Inflammatory macrophage treated with lipopolysaccharide for 1 hour (primary cell): ENCODE data around the gene PAEP.
"Not testable (repeated sequence)": the region's sequence is repeated elsewhere in the genome, so short reads cannot be mapped to it uniquely, and the experiment has no call there.

ENCODE experiments used
- DNase-seq, 2 donors: peaks; one replicate each; pipeline ENCODE4 v3.0.0-alpha.2; 2020 to 2022

Gene PAEP

DNA sequence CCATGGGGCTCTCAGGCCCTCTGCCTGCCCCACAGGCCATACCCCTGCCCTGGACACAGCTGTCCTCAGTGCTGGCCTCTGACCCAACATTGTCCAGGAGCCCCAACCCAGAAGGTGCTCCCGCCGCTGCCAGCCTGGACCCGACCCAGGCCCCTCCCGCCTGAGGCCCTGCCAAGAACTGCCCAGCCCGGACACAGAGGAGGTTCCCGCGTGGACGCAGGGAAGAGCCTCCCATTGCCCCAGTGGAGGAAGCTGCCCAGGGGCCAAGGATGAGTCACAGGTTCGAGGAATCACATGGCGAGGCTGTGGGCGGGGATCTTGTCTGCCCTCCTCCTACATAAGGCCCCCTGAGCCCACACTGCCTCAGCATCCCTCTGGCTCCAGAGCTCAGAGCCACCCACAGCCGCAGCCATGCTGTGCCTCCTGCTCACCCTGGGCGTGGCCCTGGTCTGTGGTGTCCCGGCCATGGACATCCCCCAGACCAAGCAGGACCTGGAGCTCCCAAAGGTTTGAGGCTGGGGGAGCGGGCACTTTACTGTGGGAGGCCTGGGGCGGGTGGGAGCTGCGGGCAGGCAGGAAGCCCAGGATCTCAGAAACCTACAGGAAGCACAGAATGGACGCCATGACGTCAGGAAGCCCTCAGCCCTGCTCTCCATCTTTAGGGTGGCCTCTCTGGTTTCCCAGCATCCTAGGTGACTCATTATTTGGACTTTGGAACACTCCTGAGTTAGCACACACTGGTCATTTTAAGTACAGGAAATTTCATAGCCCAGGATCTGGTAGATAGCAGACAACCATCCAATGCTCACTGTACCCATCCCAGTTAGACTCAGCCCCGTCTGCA is at the start of gene PAEP:
Gene PAEP (plus strand): TSS at position 366 of the 844 bp plus-strand sequence.
- DNase-seq, result peak; percentile 3 to 8

DNA sequence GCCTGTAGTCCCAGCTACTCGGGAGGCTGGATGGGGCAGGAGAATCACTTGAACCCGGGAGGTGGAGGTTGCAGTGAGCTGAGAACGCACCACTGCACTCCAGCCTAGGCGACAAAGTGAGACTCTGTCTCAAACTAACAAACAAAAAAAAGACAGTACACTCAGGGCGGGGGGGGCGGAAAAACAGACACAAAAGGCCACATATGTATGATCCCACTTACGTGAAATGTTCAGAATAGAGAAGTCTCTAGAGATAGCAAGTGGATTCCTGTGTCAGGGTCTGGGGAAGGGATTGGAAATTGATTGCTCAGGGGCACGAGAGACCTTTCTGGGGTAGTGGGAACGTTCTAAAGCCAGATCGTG is 49.3 kb upstream of the PAEP start:
- DNase-seq, result no peak

DNA sequence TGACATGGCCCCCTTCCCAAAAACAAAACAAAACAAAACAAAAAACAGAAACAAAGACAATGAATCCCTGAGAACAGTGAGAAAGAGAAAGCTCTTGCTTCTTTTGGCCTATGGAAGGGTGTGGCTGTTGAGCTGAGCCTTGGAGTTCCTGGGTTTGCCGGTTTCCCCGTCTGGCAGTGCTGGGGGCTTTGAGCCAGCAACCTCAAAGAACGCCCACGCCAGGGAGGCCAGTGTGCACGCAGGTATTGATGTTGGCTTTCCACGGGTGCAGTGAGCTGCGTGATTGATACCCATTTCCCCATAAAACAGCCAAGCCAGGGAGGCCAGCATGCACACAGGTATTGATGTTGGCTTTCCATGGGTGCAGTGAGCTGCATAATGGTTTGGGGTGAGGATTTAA is 48.7 kb upstream of the PAEP start:
- DNase-seq, result no peak

DNA sequence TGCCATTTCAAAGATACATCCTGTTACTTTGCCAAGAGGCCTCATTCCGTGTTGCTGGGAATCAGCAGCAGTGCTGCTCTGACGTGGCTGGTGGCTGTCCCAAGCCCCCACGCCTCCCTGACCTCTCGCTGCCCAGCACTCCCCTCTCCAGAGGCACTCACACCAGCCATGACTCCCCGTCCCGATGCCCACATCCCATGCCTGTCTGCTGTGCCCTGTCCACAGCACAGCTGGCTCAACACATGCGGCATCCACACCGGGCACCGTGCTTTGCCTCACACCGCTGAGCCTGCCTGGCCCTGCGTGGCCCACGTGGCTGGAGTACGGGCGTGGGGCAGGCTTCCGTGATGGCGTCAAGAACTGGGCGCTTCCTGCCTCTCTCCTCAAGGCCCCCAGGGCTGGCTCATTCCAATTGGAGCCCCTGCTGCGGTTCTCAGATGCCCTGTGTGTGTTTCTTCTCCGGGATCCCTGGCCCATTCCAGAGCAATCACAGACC is 48.2 kb upstream of the PAEP start:
- no peak for DNase-seq

DNA sequence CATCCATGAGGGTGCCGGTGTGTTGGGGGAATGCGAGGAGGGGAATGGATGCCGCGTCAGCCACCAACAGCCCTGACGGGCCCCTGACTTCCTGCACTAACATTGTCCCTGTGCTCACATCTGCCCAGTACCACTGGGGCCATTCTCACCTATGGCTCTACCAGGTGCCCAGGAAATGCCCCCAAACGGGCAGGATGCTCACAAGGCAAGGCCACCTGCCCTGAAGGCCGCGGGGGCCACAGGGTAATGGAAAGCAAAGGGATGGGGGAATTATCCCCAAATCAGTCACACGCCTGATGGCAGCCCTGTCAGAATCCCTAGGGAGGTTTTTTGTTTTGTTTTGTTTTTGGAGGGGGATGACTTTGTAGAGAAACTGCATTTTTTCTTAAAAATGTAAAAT is 47.6 kb upstream of the PAEP start:
- not testable (repeated sequence) for DNase-seq

DNA sequence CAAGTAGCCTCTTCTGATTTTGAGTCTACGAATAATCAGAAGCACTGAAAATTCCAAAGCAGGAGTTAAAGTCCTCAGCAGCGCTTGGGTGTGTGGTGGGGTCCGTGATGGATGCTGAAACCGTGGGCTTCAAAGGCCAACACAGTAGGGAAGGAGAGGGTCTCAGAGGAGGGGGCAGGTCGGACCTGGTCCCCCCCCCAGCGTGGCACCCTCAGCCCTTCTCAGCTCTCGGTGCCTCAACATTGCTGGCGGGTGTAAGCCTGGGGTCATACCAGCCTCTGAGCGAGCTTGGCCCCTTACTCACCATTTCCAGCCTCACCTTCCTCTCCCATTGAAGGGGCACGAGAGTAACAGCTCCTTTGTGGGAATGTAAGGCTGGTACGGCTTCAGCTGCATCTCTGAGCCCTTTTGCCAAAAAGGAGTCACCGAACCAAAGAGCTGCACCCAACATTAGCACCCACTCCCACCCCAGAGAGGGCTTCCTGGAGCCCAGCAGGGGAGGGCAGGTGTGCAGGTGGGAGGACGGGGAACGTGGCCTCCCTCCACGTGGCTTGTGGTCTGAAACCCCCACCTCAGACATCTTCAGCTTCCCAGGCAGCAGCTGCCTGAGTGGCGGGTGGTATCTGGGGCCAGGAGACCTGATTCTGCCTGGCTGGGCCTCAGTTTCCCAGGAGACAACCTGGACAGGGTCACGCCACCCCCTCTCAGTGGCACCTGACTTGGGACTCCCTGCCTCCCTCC is 47.0 kb upstream of the PAEP start:
- no peak for DNase-seq

DNA sequence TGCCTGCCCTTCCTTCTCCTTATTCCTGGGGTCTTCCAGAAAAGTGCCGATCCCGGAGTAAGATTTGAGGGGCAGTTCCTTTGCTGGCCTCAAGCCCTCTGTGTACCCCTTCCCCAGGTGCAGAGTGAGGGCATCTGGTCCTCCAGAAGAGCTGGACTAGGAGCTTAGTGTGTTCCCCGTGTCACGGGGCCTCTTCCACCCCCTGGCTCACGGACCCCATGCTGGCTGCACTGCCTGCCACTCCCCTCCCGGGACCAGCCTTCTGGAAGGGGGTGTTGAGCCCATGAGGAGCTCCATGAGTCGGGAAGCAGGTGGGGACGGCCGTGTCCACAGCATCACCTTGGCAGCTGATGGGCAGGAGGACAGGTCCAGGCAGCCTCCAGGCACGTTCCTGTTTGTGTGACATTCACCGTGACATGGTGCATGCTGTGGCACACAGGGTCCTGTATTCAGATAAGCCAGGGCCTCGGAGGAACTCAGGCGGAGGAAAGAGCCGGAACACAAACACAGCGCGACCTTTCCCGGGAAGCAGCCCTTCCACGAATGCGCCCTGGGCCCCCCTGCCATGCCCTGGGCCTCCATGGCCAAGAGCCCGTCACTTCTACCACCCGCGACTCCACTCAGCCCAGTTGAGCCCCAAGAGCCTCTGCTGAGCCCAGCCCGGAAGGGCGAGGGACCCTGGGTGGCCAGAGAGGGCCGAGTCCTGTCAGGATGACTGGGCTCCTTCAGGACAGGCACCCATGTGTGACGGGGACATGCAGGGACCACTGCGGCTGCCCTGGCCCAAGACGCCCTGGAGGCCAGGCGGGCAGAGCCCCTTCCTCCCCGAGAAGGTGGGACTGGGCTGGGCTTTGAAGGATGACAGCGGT is 46.2 kb upstream of the PAEP start:
- no peak for DNase-seq

DNA sequence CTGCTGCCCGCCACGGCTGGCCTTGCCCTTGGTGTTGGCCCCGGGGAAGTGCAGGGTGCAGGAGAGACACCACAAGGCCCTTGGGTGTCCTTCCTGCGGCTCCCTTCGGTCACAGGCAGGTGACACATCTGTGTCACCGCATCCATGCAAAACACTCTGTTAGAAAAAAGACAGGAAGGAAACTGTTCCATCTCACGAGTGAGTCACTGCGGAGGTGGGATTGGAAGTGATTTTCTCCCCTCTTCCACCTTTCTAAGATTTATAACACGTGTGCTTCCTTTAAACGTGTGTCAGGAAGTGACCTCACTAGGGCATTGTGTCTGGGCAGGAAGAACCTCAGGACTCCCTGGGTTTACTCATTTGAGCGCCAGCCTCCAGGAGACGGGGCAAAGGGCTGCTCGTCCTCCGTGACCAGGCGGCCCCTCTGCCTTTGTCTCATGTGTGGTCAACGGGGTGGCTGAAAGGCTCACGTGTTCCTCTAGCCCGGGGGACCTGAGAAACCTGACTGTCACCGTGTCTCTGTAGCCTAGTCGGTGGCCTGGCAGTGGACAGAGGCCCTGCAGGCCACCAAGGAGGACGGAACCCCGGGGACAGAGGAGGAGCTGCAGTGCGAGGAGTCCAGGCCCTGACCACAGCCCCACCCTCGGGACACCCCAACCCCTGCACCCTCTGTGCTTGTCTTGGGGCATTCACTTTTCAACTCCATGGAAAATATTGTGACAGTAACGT is 45.3 kb upstream of the PAEP start:
- no peak for DNase-seq

DNA sequence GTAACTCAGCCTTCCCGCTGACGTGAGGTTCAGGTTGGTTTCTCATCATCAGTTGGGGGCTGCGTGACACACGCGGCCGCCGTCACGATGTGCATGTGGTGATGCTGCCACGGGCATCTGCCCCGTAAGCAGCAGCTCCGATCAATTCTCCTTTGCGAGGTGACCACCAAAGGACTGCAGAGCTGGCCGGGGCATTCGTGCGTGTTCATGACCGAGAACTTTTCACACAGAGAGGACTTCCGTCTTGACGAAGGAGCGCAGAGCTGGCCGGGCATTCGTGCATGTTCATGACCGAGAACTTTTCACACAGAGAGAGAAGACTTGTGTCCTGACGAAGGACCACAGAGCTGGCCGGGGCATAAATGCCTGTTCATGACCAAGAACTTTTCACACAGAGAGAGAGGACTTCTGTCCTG is 44.1 kb upstream of the PAEP start:
- DNase-seq, result no peak

DNA sequence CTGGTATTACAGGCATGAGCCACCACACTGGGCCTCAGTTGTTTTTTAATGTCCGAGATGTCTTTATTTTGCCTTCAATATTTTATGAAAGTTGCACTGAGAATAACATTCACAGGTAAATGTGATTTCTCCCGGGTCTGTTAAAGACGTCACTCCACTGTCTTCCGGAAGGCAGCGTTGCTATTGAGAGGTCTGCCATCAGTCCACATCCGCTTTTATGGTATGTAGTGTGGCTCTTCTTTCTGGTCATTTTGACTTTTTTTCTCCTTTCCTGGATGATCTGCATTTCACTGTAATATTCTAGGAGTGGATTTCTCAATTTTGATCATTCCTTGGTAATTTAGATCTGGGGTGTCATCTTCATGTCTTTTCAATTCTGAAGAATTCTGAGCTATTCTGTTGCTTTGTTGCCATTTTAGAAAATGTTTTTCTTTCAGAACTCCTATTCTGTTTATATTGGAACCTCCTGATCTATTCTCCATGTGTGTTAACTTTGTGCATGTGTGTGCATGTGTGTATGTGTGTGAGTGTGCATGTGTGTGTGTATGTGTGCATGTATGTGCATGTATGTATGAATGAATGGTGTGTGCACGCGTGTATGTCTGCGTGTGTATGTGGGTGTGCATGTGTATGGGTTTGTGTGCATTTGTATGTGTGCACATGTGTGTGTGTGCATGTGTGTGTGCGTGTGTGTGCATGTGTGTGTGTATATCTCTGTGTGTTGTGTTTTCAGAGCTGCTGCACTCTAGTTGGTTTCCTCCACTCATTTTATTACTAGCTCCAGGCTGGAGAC is 42.2 kb upstream of the PAEP start:
- DNase-seq, result no peak

DNA sequence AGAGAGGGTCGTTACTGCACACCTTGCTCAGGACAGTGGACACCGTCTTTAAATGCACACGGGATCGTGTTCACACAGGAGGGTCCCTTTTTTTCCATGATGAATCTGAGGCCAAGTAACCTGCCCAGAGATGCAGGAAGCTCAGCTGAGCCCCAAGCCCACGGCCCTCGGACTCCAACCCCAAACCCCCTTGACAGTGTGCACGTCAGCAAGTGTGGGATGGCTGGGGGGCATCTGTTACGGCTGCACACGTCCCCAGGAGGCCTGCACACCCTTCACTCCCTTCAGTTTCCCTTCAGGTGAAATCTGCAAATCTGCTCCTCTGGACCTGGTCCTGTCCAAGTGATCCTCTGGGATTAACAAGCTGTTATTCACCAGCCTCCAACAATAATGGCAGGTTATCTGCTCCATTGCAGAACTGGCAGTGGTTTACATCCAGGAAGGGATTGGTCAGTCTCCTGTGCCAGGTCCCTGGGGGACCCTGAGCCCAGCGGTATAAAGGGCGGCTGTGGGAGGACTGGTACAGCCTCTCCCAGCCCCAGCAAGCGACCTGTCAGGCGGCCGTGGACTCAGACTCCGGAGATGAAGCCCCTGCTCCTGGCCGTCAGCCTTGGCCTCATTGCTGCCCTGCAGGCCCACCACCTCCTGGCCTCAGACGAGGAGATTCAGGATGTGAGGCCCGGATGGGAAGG is 40.5 kb upstream of the PAEP start, which contains the start of gene LCN1:
Gene LCN1 (plus strand): TSS at position 525 of the 692 bp plus-strand sequence. CDS start 58 bp downstream, at position 583.
- no peak for DNase-seq

DNA sequence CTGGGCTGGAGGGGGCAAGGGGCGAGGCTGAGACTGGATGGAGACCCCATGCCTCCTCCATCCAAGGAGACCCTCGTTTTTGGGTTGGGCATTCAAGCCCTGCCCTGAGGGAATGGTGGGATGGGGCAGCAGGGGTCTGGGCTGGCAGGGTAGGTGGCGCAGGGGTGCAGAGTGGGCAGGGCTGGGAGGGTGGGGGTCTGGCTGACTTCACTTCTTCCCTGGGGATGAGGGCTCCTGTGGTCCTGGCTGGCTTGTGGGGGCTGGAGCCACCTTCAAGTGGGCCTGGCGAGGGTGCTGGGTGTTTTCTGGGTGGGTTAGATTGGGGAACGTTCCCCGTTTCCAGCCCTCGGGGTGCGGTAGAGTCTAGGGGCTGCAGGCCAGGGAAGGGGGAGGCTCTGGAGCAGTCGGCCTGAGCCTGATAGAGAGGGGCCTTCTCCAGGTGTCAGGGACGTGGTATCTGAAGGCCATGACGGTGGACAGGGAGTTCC is 39.9 kb upstream of the PAEP start:
- DNase-seq, result no peak

DNA sequence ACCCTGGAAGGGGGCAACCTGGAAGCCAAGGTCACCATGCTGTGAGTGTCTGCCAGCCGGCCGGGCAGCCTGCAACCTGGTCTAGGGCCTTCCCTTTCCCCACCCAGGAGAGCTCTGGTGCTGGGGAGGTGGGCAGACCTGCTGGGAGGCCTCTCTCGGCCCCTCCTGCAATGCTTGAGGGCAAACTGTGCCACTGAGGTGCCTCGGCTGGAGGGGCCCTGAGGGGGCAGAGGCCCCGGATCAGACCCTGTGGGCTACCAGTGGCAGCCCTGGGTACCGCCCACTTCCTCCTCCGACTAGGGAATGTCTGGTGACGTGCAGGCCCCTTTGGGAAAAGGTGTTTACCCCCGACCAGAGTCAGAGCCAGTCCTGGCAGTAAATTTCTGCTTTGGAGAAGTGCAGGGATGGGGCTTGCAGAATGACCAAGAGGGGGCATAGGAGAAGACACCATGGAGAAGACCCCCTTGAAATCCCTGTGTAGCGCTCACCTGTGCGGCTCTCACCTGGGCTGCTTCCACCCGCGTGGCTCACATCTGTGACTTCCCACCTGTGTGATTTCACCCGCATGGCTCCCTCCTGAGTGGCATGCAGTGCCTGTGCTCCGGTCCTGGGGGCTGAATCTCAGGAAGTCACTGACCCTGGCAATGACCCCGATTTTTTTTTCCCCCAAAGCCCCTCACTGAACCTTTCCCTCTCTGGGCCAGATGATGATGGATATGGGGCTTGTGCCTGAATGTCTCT is 39.2 kb upstream of the PAEP start:
- no peak for DNase-seq

DNA sequence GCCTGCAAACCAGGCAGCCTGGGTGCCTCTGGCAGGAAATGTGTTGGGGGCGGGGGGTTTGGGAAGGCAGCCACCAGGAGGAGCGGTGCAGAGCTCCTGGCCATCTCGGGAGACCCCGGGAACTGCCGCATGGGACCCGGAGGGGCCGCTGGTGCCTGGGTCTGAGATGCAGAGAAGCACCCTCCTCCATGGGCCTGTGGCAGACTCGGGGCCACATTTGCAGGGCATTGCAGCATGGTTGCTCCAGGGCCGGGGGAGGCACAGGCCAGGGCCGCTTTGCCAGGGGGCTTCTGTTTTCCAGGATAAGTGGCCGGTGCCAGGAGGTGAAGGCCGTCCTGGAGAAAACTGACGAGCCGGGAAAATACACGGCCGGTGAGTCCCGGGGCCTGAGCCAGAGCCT is 38.6 kb upstream of the PAEP start:
- no peak for DNase-seq

DNA sequence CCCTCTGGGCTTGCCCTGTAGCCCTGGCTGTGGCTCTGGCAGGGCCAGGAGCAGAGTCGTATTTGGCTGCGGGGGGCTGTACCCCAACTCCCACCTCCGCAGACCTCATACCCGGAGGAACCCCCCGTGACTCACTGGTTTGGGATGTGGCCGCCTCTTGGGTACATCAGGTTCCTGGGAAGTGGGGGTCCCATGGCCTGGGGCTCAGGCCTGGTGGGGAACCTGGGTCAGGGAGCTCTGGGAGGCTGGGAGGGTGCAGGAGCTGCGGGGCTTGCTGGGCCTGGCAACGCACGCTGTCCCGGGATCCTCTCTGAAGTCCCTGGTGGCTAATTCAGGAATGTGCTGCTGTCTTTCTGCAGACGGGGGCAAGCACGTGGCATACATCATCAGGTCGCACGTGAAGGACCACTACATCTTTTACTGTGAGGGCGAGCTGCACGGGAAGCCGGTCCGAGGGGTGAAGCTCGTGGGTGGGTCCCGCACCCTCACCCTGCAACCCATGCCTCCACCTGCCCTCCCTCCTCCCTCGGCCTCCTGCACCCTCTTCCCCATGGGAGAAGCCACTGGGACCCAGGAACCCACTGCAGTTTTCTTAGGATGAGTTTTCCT is 37.9 kb upstream of the PAEP start:
- DNase-seq, result no peak

DNA sequence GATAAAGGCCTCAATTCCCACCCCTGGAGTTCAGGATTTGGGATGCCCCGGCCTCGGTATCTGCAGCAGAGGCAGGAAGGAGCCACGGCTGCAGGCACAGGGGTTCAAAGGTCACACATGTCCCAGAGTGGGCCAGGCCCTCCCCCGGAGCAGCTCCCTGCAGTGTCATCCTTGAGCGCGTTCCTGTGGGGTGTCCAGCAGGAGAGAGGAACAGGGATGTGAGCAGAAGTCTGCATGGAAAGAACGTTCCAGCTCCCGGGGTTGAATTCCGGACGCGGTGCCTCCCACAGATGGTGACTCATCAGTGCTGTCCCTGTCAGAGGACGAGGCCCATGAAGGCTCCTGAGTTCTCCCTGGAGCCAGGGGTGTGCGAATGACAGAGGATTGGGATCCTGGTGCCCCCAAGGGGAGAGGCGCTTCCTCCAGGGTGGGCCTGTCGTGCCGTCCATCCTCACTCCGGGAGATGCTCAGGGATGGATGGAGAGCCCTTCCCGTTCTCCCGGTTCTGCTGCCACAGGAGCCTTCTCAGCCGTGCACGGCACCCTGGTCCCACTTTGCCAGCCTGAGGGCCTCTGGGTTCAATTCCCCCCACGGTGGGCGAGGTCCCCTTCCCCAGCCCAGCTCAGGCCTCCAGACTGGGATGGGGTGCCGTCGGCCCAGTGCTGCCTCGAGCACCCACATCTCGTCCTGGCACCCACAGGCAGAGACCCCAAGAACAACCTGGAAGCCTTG is 37.3 kb upstream of the PAEP start:
- no peak for DNase-seq

DNA sequence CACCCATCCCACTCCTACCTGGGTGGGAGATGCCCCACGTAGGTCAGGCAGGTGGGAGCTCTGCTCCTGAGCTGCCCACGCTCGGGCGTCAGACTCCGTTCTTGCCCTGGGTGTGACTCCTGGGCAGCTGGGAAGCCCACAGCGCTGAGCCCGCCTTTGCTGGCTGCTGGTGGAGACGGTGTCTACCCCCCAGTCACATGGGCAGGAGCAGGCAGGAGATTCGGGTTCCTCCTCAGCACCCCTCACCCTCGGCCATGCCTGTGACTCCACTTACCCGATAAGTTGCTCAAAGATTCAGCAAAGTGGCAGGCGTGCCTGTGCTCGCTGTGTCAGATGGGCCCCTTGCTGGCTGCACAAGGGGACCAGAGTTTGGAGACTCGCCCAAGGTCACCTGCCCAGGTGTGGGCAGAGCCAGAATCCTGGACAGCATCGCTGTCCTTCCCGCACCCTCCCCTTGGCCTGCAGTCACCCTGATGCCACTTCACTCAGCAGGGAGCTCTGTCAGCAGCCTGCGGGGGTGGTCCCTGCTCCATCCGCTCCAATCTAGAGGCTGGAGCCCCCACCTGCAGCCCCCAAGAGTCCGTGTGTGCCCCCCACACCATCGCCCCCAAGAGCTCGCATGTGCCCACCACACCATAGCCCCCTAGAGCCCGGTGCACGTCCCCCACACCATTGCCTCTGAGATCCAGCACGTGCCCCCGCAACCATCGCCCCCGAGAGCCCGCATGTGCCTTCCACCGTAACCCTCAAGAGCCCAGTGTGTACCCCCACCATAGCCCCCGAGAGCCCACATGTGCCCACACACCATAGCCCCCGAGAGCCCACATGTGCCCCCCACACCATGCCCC is 36.1 kb upstream of the PAEP start:
- DNase-seq, result no peak
